Measurements from ENCODE around the gene ACTG1. TPM values are rescaled to one million over a fixed set of nuclear protein-coding genes. Genes with fewer than 3 reads are reported as not detected.

Gene ACTG1
- total and polyA plus RNA-seq, 2 of the 13 experiments (the other 11 are each of a cell fraction or from before 2014, with no cell fraction given) = 973 to 1,138 TPM

GRCh38 chr17:81512562-81513371 lies at the start of gene ACTG1 (continued):
- TF ChIP-seq, protein P1, sequence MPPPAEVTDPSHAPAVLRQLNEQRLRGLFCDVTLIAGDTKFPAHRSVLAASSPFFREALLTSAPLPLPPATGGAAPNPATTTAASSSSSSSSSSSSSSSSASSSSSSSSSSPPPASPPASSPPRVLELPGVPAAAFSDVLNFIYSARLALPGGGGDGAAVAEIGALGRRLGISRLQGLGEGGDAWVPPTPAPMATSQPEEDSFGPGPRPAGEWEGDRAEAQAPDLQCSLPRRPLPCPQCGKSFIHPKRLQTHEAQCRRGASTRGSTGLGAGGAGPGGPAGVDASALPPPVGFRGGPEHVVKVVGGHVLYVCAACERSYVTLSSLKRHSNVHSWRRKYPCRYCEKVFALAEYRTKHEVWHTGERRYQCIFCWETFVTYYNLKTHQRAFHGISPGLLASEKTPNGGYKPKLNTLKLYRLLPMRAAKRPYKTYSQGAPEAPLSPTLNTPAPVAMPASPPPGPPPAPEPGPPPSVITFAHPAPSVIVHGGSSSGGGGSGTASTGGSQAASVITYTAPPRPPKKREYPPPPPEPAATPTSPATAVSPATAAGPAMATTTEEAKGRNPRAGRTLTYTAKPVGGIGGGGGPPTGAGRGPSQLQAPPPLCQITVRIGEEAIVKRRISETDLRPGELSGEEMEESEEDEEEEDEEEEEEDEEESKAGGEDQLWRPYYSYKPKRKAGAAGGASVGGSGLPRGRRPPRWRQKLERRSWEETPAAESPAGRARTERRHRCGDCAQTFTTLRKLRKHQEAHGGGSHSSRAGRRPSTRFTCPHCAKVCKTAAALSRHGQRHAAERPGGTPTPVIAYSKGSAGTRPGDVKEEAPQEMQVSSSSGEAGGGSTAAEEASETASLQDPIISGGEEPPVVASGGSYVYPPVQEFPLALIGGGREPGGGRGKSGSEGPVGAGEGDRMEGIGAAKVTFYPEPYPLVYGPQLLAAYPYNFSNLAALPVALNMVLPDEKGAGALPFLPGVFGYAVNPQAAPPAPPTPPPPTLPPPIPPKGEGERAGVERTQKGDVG (CRISPR knock-in tag; IDR thresholded peaks at IDR 0.05; ENCODE audit: borderline replicate concordance) = no peak
- peak; percentile 66; the same call in 1 of the 2 replicates for TF ChIP-seq ZNF609 (CRISPR knock-in tag; IDR thresholded peaks at IDR 0.05; ENCODE audit: borderline replicate concordance)
- no peak for TF ChIP-seq ZNF557 (CRISPR knock-in tag; IDR thresholded peaks at IDR 0.05)
- TF ChIP-seq SOX13 (IDR thresholded peaks at IDR 0.05) = no peak; the same call in 1 of the 2 replicates
- no peak for TF ChIP-seq SOX13 (CRISPR knock-in tag; conservative IDR thresholded peaks at IDR 0.05 in 1 of 2, IDR thresholded peaks at IDR 0.05 in 1 of 2)
- 0 out of 2 replicates have a peak, but pooled peaks have one; percentile 38 for TF ChIP-seq ZSCAN5A (CRISPR knock-in tag; IDR thresholded peaks at IDR 0.05; ENCODE audit: borderline replicate concordance)
- TF ChIP-seq KDM2A (CRISPR knock-in tag; IDR thresholded peaks at IDR 0.05; ENCODE audit: borderline replicate concordance, low read depth) = peak; percentile 79
- 0 out of 2 replicates have a peak, but pooled peaks have one; percentile 29 for TF ChIP-seq ZNF124 (CRISPR knock-in tag; IDR thresholded peaks at IDR 0.05)
- TF ChIP-seq ZNF383 (CRISPR knock-in tag; IDR thresholded peaks at IDR 0.05; ENCODE audit: borderline replicate concordance) = no peak
- 0 out of 2 replicates have a peak, but pooled peaks have one; percentile 7 for TF ChIP-seq ONECUT2 (CRISPR knock-in tag; IDR thresholded peaks at IDR 0.05)
- TF ChIP-seq DPF2 (CRISPR knock-in tag; IDR thresholded peaks at IDR 0.05; ENCODE audit: borderline replicate concordance, low read depth) = no peak
- peak; percentile 44; the same call in 1 of the 2 replicates for TF ChIP-seq POGK (CRISPR knock-in tag; conservative IDR thresholded peaks at IDR 0.05)
- TF ChIP-seq ZNF792 (CRISPR knock-in tag; IDR thresholded peaks at IDR 0.05) = no peak
- TF ChIP-seq, protein P2, sequence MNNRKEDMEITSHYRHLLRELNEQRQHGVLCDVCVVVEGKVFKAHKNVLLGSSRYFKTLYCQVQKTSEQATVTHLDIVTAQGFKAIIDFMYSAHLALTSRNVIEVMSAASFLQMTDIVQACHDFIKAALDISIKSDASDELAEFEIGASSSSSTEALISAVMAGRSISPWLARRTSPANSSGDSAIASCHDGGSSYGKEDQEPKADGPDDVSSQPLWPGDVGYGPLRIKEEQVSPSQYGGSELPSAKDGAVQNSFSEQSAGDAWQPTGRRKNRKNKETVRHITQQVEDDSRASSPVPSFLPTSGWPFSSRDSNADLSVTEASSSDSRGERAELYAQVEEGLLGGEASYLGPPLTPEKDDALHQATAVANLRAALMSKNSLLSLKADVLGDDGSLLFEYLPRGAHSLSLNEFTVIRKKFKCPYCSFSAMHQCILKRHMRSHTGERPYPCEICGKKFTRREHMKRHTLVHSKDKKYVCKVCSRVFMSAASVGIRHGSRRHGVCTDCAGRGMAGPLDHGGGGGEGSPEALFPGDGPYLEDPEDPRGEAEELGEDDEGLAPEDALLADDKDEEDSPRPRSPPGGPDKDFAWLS (CRISPR knock-in tag; IDR thresholded peaks at IDR 0.05; ENCODE audit: borderline replicate concordance) = 0 out of 2 replicates have a peak, but pooled peaks have one; percentile 62
